HCT116 (cell line): ENCODE results near the gene DMKN. TPM values are rescaled to one million over a fixed set of nuclear protein-coding genes. Genes with fewer than 3 reads are reported as not detected.

ENCODE experiments used
- ATAC-seq: fragments of 200-7000 bp; cut with Tn5 transposase; 2 replicates; pipeline ENCODE4 v1.9.1; 2020; ENCODE audit warnings: mild to moderate bottlenecking, moderate library complexity
- BruUV-seq: library from RNA; stranded (reverse); fragments of 400-500 nt; replicated peaks from 2 replicates; lab custom pipeline; 2021; lab: Mats Ljungman, UMichigan
- CTCF ChIA-PET: fragments of 300-600 bp; sonication (Branson Sonifier 250); formaldehyde crosslinking; loops from one replicate; lab custom pipeline; 2021; ENCODE audit warnings: antibody characterized with exemption; lab: Charles Lee
- POLR2A ChIA-PET: fragments of 300-600, 350-600 bp; sonication (Branson Sonifier 250); formaldehyde crosslinking; loops from one replicate; lab custom pipeline; 2021; ENCODE audit warnings: antibody characterized with exemption; lab: Charles Lee
- RAD21 ChIA-PET, 2 experiments: fragments of 300-600 bp; sonication (Branson Sonifier 250); formaldehyde crosslinking; loops; one replicate each; lab custom pipeline; 2023; ENCODE audit warnings: low total read pairs in 2 of 2; ENCODE audit not compliant: uncharacterized antibody in 2 of 2, unreplicated experiment in 2 of 2, low non-redundant PET in 1 of 2; lab: Charles Lee
- DNase-seq: peaks from one replicate; pipeline ENCODE4 v3.0.0-alpha.2; 2010; ENCODE audit warnings: low read depth, low spot score
- H2AFZ ChIP-seq: fragments of 200-600 bp; shearing (Covaris generic), sonication (generic); 2 replicates; pipeline ENCODE4 v1.6.1; 2017; ENCODE audit warnings: low read depth, mixed run types, mixed read lengths, antibody characterized with exemption, low read length; ENCODE audit not compliant: poor library complexity, severe bottlenecking
- H3K27ac ChIP-seq: 2 replicates; pipeline ENCODE4 v1.5.1; 2012; ENCODE audit warnings: low read depth, low read length
- H3K27me3 ChIP-seq: fragments of 200-600 bp; sonication (generic); 2 replicates; pipeline ENCODE4 v1.6.1; 2016; ENCODE audit warnings: mixed run types, low read length, mixed read lengths; ENCODE audit not compliant: insufficient read depth
- H3K36me3 ChIP-seq, 2 experiments: fragments of 200-500 bp in 1 of 2; fragments of 200-600 bp in 1 of 2; sonication (Bioruptor generic) in 1 of 2; sonication (generic) in 1 of 2; 2 replicates each; pipeline versions ENCODE4 v1.5.1 to v1.6.1; 2014 to 2016; ENCODE audit warnings: low read length in 2 of 2, inconsistent platforms in 1 of 2, mixed read lengths in 1 of 2, mixed run types in 1 of 2; ENCODE audit not compliant: insufficient read depth in 2 of 2, control insufficient read depth in 1 of 2
- H3K4me1 ChIP-seq, 2 experiments: fragments of 200-600 bp in 1 of 2; sonication (generic) in 1 of 2; 2 replicates each; pipeline versions ENCODE4 v1.5.1 to v1.6.1; 2012 to 2017; ENCODE audit warnings: low read length in 2 of 2, inconsistent platforms in 1 of 2, mild to moderate bottlenecking in 1 of 2, mixed read lengths in 1 of 2, mixed run types in 1 of 2, moderate library complexity in 1 of 2; ENCODE audit not compliant: insufficient read depth in 2 of 2, control insufficient read depth in 1 of 2
- H3K4me2 ChIP-seq: fragments of 200-600 bp; sonication (generic); 2 replicates; pipeline ENCODE4 v1.6.1; 2017; ENCODE audit warnings: mixed run types, low read length, mixed read lengths
- H3K4me3 ChIP-seq, 2 experiments: fragments of 200-600 bp in 1 of 2; sonication (generic) in 1 of 2; replicated peaks in 1 of 2; 2 replicates each; pipeline ENCODE4 v1.5.1; 2011 to 2016; ENCODE audit warnings: low read length in 2 of 2, control low read depth in 1 of 2, low read depth in 1 of 2, mild to moderate bottlenecking in 1 of 2, mixed read lengths in 1 of 2, mixed run types in 1 of 2
- H3K79me2 ChIP-seq: fragments of 200-600 bp; sonication (generic); 2 replicates; pipeline ENCODE4 v1.6.1; 2017; ENCODE audit warnings: mild to moderate bottlenecking, mixed run types, low read length, moderate library complexity, mixed read lengths; ENCODE audit not compliant: insufficient read depth
- H3K9ac ChIP-seq: fragments of 200-600 bp; sonication (generic); 2 replicates; pipeline ENCODE4 v1.6.1; 2016; ENCODE audit warnings: low read length, mixed read lengths
- H3K9me2 ChIP-seq: fragments of 200-600 bp; sonication (generic), shearing (Covaris generic); 2 replicates; pipeline ENCODE4 v1.6.1; 2017; ENCODE audit warnings: mixed run types, mild to moderate bottlenecking, moderate library complexity; ENCODE audit not compliant: insufficient read depth
- H3K9me3 ChIP-seq, 2 experiments: fragments of 200-500 bp in 1 of 2; fragments of 200-600 bp in 1 of 2; sonication (Bioruptor generic) in 1 of 2; sonication (generic) in 1 of 2; 2 replicates each; pipeline ENCODE4 v1.6.1; 2014 to 2017; ENCODE audit warnings: low read length in 2 of 2, mixed read lengths in 2 of 2, inconsistent platforms in 1 of 2, low read depth in 1 of 2, mild to moderate bottlenecking in 1 of 2, mixed run types in 1 of 2, moderate library complexity in 1 of 2; ENCODE audit not compliant: control insufficient read depth in 1 of 2, insufficient read depth in 1 of 2
- H4K20me1 ChIP-seq: fragments of 200-600 bp; sonication (generic), shearing (Covaris generic); 2 replicates; pipeline ENCODE4 v1.6.1; 2017; ENCODE audit warnings: mixed run types, mild to moderate bottlenecking, moderate library complexity; ENCODE audit not compliant: insufficient read depth
- CEBPB ChIP-seq: IDR thresholded peaks from 2 replicates; pipeline ENCODE4 v1.6.1; 2012; ENCODE audit warnings: low read depth
- EGR1 ChIP-seq: IDR thresholded peaks from 2 replicates; pipeline ENCODE4 v1.6.1; 2012; ENCODE audit warnings: low read depth
- EZH2 ChIP-seq: fragments of 200-600 bp; sonication (generic); IDR thresholded peaks from 2 replicates; pipeline ENCODE4 v1.6.1; 2017; ENCODE audit warnings: antibody characterized with exemption, mixed run types
- EZH2phosphoT487 ChIP-seq: fragments of 200-600 bp; IDR thresholded peaks from 2 replicates; pipeline ENCODE4 v1.6.1; 2018; ENCODE audit warnings: antibody characterized with exemption, borderline replicate concordance
- FOSL1 ChIP-seq: IDR thresholded peaks from 2 replicates; pipeline ENCODE4 v1.6.1; 2012; ENCODE audit warnings: low read depth
- JUND ChIP-seq: IDR thresholded peaks from 2 replicates; pipeline ENCODE4 v1.6.1; 2012
- MAX ChIP-seq: IDR thresholded peaks from 2 replicates; pipeline ENCODE4 v1.6.1; 2012
- RAD21 ChIP-seq: IDR thresholded peaks from 2 replicates; pipeline ENCODE4 v1.6.1; 2012; ENCODE audit warnings: low read depth, mild to moderate bottlenecking
- REST ChIP-seq: IDR thresholded peaks from 2 replicates; pipeline ENCODE4 v1.6.1; 2012; ENCODE audit warnings: low read depth
- SIN3A ChIP-seq: IDR thresholded peaks from 2 replicates; pipeline ENCODE4 v1.6.1; 2012; ENCODE audit warnings: low read depth
- SP1 ChIP-seq: IDR thresholded peaks from 2 replicates; pipeline ENCODE4 v1.6.1; 2012; ENCODE audit warnings: low read depth
- SRF ChIP-seq: IDR thresholded peaks from 2 replicates; pipeline ENCODE4 v1.6.1; 2012; ENCODE audit warnings: low read depth
- TCF7L2 ChIP-seq: IDR thresholded peaks from 2 replicates; pipeline ENCODE4 v1.7.0; 2011; ENCODE audit warnings: borderline replicate concordance, inconsistent platforms; ENCODE audit not compliant: insufficient read depth, insufficient read length; ENCODE audit errors: extremely low read depth
- YY1 ChIP-seq: IDR thresholded peaks from 2 replicates; pipeline ENCODE4 v1.6.1; 2011; ENCODE audit warnings: low read length, low read depth, moderate library complexity, mild to moderate bottlenecking; ENCODE audit not compliant: insufficient replicate concordance; ENCODE audit errors: extremely low read depth
- intact Hi-C: fragments of 100-400 bp; cut with micrococcal nuclease; formaldehyde crosslinking; loops from 2 replicates; pipeline ENCODE4 v1.10.0; 2022
- total RNA-seq: library from RNA; stranded (reverse); gene quantifications from one replicate; pipeline ENCODE4 v1.2.1, GENCODE V29; 2021; ENCODE audit not compliant: unreplicated experiment
- TF ChIP-seq, protein P1 (sequence below), 3 experiments: fragments of 200-600 bp in 1 of 3; sonication (generic) in 1 of 3; IDR thresholded peaks in 2 of 3; conservative IDR thresholded peaks in 1 of 3; 2 replicates each; pipeline ENCODE4 v1.5.1; 2012 to 2017; ENCODE audit warnings: low read depth in 2 of 3, low read length in 2 of 3, antibody characterized with exemption in 1 of 3, borderline replicate concordance in 1 of 3, control low read depth in 1 of 3, mild to moderate bottlenecking in 1 of 3, mixed read lengths in 1 of 3, mixed run types in 1 of 3, moderate library complexity in 1 of 3; ENCODE audit not compliant: insufficient read depth in 1 of 3
- TF ChIP-seq, protein P2 (sequence below): IDR thresholded peaks from 2 replicates; pipeline ENCODE4 v1.6.1; 2012
- TF ChIP-seq, protein P3 (sequence below): IDR thresholded peaks from 2 replicates; pipeline ENCODE4 v1.6.1; 2011; ENCODE audit warnings: mild to moderate bottlenecking, low read length, moderate library complexity; ENCODE audit not compliant: insufficient replicate concordance; ENCODE audit errors: extremely low read depth

Gene DMKN
- total RNA-seq, 1 experiment from 2014 or later: 246 TPM

DNA sequence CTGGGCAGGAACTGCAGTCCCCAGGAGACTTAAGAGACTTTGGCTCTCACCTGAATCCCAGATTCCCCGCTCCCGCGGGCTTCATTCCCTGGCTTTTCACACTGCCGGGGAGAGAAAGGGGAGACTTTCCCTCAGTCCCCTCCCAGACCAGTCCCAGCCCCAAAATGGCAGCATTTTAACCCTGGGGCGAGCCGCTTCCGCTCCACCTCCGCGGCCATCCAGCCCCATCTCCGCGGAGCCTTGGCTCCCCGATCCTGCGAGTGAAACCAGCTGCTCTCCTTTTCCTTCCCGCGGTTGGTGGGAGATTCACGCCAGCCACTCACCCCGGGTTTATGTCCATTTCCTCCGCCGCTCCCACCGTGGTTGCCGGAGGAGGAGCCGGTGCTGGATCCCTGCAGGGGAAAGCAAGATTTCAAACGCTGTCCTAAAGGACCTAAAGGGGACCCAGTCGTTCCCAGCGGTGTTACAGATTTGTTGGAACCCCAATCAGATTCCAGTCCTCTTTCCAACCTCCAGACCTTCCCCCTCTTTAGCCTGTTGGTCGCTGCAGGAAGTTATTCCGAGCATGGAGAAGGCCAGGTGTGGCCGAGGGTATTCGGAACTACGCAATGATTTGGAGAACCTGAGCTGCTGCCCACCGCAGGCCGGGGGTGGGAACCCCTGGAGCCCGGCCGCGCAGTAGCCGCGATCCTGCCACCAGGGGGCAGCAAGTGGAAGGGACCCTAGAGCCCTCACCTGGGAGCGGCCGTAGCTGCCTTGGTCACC is 3.4 kb downstream of the DMKN start:
- ATAC-seq: peak; percentile 81
- RAD21 ChIA-PET: interaction anchor here in 1 of 2 experiments (0.5 to 0.6 kb wide), 2 partner anchors 15 to 159 kb away, joined by 3 to 4 read pairs; no protein-coding TSS in a partner anchor
- TSS peak; percentile 79 for BruUV-seq
- TF ChIP-seq, protein P1, sequence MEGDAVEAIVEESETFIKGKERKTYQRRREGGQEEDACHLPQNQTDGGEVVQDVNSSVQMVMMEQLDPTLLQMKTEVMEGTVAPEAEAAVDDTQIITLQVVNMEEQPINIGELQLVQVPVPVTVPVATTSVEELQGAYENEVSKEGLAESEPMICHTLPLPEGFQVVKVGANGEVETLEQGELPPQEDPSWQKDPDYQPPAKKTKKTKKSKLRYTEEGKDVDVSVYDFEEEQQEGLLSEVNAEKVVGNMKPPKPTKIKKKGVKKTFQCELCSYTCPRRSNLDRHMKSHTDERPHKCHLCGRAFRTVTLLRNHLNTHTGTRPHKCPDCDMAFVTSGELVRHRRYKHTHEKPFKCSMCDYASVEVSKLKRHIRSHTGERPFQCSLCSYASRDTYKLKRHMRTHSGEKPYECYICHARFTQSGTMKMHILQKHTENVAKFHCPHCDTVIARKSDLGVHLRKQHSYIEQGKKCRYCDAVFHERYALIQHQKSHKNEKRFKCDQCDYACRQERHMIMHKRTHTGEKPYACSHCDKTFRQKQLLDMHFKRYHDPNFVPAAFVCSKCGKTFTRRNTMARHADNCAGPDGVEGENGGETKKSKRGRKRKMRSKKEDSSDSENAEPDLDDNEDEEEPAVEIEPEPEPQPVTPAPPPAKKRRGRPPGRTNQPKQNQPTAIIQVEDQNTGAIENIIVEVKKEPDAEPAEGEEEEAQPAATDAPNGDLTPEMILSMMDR (IDR thresholded peaks at IDR 0.05 in 2 of 3, conservative IDR thresholded peaks at IDR 0.05 in 1 of 3; ENCODE audit: borderline replicate concordance in 1 of 3, insufficient read depth in 1 of 3, low read depth in 2 of 3, low read length in 2 of 3): peak; percentile 95 to 96 (median 95)
- TF ChIP-seq, protein P2, sequence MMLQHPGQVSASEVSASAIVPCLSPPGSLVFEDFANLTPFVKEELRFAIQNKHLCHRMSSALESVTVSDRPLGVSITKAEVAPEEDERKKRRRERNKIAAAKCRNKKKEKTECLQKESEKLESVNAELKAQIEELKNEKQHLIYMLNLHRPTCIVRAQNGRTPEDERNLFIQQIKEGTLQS: no peak
- TF ChIP-seq EZH2: no peak
- no peak for TF ChIP-seq SP1
- peak; percentile 71 for TF ChIP-seq MAX
- peak; percentile 59; the same call in 1 of the 2 replicates for TF ChIP-seq EGR1
- TF ChIP-seq, protein P3, sequence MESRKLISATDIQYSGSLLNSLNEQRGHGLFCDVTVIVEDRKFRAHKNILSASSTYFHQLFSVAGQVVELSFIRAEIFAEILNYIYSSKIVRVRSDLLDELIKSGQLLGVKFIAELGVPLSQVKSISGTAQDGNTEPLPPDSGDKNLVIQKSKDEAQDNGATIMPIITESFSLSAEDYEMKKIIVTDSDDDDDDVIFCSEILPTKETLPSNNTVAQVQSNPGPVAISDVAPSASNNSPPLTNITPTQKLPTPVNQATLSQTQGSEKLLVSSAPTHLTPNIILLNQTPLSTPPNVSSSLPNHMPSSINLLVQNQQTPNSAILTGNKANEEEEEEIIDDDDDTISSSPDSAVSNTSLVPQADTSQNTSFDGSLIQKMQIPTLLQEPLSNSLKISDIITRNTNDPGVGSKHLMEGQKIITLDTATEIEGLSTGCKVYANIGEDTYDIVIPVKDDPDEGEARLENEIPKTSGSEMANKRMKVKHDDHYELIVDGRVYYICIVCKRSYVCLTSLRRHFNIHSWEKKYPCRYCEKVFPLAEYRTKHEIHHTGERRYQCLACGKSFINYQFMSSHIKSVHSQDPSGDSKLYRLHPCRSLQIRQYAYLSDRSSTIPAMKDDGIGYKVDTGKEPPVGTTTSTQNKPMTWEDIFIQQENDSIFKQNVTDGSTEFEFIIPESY: no peak
- no peak for TF ChIP-seq CEBPB
- TF ChIP-seq SIN3A: peak; percentile 11; the same call in 1 of the 2 replicates
- TF ChIP-seq SRF: no peak
- no peak for TF ChIP-seq JUND
- no peak for TF ChIP-seq REST
- no peak for TF ChIP-seq TCF7L2
- peak; percentile 81 for TF ChIP-seq YY1
- TF ChIP-seq EZH2phosphoT487: no peak
- TF ChIP-seq FOSL1: no peak
- peak; percentile 73 for TF ChIP-seq RAD21

More for the DNA sequence above, 3.4 kb downstream of the DMKN start:
- Histone ChIP-seq H3K9me3 (no peaks in the 10 kb centered on the region), H3K27ac (peak overlapping the region; percentile 94), H3K79me2 (peaks cover 49% of the 10 kb centered on the region), H3K4me2 (peak overlapping the region; percentile 94), H3K4me1 (peaks cover 19 to 37% of the 10 kb centered on the region in 2 experiments), H4K20me1 (no peaks in the 10 kb centered on the region), H2AFZ (no peak overlapping the region), H3K36me3 (peaks cover 6 to 28% of the 10 kb centered on the region in 2 experiments; a peak in 3 of 4 replicates), H3K27me3 (no peaks in the 10 kb centered on the region), H3K9ac (peak overlapping the region; percentile 85), H3K9me2 (no peaks in the 10 kb centered on the region), H3K4me3 (peak overlapping the region; percentile 66 to 70)
- ChIA-PET POLR2A (interaction anchor here (0.5 to 2.4 kb wide), 18 partner anchors 10 to 431 kb away, joined by 3 to 22 read pairs (median 4); partner anchors contain the start of genes COX6B1 and LIN37), CTCF (interaction anchor here (0.7 to 2.5 kb wide), 17 partner anchors 8 to 192 kb away, joined by 3 to 11 read pairs (median 3); partner anchors contain the start of gene COX6B1)
- intact Hi-C loops: loop anchor here (1.0 kb wide), 3 partner anchors 35 to 207 kb away; partner anchors contain the start of genes COX6B1 and TMEM147
- DNase-seq: peak; percentile 82
